ENCODE results near the gene CFAP100. TPM values are rescaled to one million over a fixed set of nuclear protein-coding genes. Genes with fewer than 3 reads are reported as not detected.

The CFAP100 gene
- total RNA-seq, 1 donor from 2014 or later: not detected

DNA sequence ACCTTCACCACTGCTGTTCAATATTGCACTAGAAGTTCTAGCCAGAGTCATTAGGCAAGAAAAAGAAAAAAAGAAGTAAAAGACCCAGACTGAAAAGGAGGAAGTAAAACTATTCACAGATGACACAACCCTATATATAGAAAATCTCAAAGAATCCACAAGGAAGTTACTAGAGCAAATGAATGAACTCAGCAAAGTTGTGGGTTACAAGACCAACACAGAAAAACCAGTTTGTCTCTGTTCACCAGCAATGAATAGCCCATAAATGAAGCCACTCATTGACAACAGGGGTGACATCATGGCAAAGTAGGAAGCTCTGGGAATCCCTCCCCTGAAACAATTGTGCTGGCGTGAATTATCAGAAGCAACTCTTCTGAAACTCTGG is 4.6 kb downstream of the CFAP100 start:
- intact Hi-C loops (cut with micrococcal nuclease): no loop called here

DNA sequence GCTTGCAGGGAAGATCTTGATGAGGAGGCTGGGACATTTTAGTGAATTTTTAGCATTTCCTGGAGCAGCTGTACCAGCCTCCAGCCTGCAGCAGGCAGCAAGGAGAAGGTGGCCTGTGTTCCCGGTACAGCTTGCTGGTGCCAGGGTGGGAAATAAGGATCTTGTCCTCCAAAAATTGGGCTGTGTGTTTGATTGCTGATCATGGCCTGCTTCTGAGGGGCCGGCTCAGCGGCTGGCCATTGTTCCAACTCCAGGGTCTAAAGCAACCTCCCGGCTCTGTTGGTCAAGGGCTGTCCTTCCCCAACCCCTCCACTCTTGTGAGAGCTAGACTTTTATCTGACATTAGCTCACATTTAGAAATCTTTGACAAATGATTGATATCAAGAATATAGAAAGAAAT is 5.0 kb downstream of the CFAP100 start:
- intact Hi-C loops (cut with micrococcal nuclease): no loop called here

DNA sequence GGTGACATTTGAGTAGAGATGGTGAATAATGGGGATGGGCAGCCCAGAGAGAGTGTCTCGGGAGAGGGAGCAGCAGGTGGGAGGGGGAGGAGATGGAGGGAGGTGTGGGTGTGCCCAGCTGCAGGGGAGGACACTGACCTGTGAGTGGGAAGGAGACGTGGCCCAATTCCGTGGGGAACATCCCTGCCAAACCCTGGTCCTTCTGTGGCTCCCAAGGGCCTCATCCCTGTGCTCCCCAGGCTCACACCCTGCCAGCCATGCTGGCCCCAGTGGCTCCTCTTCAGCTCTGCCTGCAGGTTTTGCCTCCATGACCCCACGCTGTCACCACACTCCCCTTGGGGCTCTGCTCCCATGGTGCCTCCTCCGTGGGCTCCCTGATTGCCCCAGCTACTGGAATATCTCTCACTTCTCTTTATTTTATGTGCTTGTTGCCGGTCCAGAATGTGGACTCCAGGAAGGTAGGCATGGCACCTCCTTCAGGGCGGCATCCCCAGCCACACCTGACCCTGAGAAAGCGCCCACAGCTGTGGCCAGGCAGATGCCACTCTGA is 7.0 kb downstream of the CFAP100 start:
- intact Hi-C loops (cut with micrococcal nuclease): no loop called here

DNA sequence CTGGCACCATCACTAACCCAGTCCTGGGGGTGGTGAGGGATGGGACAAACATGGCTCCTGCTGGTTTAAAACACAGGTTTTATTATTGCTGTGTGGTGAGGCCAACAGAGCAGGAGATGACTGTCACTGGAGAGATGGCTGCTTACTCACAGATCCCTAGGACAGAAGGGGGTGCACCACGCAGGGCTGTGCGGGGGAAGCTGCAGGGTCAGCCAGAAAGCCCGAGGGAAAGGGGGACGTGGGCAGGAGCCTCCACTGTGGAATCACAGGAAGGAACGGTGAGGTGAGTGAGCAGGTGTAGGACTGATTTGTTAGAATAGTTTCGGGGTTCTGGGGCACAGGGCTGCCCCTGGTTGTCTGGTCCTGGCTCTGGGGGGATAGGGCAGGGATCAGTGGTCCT is 7.5 kb downstream of the CFAP100 start:
- intact Hi-C loops (cut with micrococcal nuclease): no loop called here

DNA sequence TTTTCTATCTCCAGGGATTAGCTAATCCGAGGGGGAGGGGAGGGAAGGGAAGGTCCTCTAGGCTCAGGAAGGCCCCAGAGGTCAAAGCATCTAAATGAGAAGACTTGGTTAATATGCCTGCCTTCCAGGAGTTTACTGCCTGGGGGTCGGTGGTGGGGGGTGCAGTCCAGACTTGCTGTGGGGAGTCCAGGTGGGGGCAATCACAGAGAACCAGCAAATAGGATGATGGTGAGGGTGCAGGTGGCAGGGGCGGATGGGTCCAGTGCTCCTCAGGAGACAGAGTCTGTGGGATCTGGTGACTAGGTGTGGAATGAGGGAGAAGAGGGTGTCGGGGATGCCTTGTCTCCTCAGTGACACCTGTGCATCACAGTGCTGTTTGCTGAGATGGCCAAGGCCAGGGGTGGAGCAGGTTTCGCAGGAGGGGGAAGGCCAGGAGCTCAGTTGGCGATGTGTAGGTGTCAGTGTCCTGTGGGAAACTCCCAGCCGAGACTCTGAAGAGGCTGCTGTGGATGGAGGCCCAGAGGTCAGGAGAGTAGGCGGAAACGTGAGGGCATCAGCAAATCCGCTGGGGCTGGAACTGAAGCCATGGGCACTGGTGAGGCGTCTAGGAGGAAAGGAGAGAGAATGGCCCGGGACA is 8.1 kb downstream of the CFAP100 start:
- intact Hi-C loops (cut with micrococcal nuclease): no loop called here

DNA sequence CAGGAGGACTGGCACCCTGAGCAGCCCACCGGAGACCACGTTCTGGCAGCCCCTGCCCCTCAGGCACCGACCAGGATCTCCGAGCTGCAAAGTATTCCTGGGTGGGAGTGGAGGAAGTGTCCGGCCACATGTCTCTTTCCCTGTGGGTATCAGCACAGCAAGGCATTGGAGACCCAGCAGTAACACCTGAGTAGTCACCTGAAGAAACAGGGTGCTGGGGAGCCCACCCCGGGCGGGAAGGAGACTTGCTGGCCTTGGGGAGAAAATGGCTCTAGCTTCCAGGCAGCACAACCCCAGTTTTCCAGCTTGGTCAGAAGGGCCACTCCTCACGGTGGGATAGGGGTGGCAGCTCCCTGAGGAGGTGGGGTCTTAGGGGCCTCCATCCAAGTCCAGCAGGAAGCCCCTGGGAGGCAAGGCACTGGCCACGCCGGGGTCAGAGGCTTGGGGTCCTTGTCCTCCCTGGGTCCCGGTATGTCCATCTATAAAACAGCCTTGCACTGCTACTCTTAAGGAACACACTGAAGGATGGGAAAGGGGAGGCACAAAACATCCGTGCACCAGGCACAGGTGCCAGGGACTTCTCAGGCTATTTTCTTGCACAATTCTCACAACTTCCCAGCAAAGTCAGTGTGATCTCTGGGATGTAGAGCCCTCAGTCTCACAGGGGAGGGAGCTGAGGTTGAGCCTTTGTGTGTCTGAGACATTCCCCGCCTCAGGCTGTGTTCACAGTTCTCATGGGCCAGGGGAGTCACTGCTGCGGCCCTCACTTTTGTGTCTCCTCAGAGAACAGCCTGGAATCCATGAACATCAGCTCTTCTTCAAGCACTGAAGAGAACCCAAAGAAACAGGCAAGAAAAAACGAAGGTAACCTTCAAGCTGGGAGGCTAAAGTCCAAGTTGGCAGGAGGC is 11.9 kb downstream of the CFAP100 start:
- intact Hi-C loops (cut with micrococcal nuclease): no loop called here

DNA sequence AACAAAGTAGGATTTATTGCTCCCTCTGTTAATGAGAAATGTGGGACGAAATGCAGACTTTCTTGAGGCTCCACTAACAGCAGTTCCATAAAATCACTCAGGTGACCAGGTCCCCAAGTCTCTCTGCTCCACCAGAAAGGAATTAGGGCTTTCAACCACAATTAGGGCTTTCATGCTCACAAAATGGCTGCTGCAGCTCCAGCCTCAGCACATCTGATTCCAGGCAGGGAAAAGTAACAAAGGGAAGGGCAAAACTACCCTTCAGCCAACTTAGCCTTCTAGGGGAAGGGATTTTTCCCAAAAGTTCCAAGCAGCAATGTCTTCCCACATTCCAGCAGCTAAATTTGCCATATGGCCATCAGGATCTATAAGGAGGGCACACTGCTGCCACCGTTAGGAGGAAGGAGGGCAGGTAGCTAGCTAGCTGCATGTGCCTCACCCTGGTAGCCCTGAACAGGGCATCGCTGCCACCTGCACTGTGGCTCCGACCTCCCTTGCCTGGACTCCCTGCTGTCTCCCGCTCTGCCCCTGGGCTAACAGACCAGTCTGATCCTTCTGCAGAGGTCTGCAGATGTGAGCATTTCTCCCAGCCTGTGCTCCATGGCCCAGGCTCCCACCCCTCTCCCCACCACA is 12.8 kb downstream of the CFAP100 start:
- intact Hi-C loops (cut with micrococcal nuclease): no loop called here

DNA sequence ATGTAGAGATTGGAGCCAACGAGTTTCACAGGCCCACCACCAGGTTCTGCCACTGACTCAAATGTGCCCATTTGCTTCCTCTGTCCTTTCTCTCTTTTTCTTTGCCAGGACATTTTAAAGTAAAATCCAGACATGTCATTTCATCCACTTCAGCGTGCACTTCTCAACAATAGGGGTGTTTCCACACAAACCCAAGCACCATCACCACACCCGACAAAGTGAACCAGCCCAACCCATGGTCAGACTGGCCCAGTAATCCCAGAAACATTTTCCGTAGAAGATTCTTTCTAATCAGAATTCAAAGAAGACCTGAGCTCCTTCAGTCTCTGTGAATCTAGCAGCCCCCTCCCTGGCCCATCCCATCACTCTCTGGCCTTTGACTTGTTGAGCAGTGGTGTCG is 13.4 kb downstream of the CFAP100 start:
- intact Hi-C loops (cut with micrococcal nuclease): no loop called here

DNA sequence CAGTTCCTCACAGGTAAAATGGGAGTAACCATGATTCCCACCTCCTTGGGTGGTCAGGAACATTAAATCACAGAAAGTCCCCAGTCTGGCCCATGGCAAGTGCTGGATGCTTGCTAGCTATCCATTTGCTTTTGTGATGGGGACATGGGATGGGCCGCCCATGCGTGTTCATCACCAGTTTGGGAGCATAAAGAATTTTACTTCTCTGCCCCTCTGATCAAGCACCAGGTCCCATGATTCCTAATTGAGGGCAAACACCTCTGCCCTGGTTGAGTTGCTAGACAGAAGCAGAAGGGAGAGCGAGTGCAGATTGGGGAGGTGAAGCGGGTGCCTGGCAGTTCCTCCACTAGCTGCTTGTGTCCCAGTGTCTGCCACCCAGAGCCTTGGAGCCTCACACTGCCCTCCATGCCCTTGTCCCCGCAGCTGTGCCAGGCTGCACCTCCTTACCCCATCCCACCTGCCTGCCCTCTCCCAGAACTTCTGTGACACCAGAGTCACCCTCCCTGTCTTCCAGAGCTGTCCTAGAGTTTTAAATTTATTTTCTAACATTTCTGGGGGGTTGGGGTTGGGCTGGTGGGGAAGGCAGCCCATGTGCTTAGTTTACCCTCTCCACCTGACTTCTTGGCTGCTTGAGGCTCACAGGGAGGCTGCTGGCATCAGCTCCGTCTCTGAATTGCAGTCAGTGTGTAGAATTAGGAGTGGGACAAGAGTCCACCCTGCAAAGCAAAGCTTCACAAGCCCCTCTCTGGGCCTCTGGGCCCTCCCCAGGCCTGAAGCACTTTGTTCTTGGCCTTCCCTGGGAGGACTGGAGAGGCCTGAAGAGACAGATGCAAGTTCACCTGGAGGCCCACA is 18.4 kb downstream of the CFAP100 start:
- intact Hi-C loops (cut with micrococcal nuclease): no loop called here

DNA sequence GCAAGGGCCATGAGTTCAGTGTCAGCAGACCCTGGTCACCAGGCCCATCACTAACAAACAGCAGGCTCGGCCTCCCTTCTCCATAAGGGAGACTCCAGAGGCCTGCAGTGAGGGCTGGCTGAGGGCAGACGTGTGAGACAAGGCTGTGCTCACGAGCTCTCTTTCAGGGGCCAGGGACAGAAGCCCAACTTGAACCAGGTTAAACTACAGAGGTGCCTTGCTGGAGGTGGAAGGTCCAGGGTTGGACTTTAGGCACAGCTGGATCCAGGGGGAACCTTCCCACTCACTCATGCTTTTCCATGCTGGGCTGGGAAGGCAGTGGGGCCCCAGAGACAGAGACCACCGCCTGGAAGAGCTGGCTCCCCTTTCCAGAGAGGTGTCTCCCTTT is 19.0 kb downstream of the CFAP100 start:
- intact Hi-C loops (cut with micrococcal nuclease): no loop called here

DNA sequence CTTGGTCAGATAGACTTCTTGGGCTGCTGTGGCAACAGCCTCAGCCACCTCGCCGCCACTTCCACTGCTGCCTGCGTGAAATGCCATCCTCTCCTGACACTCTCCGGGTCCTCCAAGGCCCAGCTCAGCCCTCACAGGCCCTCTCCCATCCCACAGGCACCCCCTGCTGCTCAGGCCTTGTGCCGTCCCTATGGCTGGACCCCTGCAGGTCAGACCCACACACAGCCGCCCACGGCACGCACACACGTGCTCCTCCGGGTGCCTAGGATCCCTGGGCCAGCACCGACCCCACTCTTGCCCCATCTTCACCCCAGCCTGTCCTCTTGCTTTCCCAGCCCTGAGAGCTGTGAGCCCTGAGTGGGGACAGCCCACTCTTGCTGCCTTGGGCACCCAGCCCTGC is 19.7 kb downstream of the CFAP100 start:
- intact Hi-C loops (cut with micrococcal nuclease): no loop called here

DNA sequence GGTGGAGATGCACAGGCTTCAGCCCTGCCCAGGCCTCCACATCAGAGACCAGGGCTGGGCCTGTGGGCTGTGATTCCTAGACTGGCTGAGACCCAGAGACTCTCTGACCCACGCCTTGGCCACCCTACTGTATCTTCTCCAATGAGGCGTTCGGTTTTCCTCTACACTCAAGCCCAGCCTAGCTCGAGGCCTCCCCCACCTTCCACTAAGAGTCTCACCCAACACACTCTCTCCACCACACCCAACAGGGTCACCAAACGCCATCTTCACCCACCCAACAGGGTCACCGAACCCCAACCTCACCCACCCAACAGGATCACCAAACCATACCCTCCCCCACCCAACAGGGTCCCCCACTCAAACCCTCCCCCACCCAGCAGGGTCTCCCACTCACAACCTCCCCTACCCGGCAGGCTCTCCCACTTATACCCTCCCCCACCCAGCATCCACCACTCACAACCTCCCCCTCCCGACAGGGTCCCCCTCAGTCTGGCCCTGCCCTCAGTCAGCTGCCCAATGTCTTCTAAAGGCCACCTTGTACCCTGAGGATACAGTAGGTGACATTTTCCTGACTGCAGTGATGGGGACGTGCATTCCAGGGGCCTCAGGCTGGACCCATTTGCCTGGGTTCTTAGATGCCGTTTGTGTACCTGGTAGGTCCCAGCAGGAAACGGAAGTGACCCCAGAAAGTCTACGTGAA is 20.4 kb downstream of the CFAP100 start:
- intact Hi-C loops (cut with micrococcal nuclease): no loop called here

DNA sequence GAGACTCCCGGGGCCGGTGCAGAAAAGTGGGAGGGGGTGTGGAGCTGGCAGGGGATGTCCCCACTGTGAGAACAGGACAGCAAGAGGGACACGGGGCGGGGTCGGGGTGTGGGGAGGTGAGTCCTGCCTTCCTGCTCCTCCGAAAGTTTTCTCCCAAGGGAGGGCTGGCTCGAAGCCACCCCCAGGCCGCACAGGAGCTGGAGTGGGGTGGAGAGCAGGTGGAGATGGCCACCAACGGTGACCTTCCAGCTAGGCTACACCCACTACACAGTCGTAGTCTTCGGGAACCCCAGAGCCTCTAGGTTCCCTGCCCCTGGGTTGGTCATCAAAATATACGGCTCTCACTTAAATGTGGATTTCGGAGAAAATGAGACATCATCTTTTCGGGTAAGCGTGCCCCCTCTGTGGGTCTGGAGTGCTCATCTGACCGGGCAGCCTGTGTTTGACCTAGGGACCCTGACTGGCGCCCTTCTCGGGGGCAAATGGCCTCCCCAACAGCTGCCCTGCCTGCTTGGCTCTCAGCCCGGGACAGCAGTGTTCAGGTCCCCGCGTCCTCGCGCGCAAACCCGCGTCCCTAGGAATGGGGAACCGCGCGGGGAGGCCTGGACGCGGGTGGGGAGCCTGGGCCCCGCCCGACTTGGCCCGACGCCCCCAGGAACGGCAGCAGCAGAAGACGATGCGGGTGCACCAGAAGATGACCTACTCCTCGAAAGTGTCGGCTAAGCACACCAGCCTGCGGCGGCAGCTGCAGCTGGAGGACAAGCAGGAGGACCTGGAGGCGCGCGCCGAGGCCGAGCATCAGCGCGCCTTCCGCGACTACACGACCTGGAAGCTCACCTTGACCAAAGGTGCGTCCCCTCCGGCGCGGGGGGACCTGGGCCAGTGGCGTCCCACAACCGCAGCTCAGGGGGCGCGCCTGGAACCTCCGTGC is 21.2 kb downstream of the CFAP100 start:
- intact Hi-C loops (cut with micrococcal nuclease): no loop called here

DNA sequence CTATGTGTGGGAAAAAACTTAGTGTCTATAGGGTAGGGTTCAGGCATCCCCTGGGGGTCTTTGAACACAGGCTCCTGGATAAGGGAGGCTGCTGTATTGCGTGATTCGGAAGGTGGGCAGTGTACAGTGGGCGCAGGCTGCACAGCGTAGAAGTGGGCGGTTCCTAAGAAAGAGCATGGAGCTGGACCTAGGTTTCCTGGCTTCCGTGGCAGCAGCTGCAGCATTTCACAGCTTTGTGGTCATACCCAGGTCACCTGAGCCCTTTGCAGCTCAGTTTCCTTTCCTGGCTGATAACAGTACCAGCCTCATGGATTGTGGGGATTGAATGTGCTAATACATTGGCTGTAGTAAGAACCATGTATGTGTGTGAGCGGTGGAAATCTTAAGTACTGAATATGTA is 22.2 kb downstream of the CFAP100 start:
- intact Hi-C loops (cut with micrococcal nuclease): no loop called here

DNA sequence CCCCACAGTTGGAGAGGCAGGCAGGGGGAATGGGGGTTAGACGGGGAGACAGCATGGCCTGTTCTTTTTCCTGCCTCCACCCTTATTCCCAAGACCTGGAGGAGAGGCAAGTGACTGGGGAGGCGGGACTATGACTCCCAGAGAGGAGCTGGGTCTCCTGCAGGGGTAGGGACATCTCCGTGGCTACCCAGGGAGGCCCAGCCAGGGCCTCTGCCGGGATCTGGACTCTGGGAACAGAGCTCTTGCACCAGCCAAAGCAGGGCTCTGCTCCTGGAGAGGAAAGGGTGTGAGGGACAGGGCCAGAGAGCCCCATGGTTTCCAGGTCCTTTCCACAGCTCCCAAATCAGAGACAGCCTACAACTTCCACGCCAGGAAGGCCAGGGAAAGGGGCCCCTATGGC is 22.8 kb downstream of the CFAP100 start:
- intact Hi-C loops (cut with micrococcal nuclease): no loop called here

DNA sequence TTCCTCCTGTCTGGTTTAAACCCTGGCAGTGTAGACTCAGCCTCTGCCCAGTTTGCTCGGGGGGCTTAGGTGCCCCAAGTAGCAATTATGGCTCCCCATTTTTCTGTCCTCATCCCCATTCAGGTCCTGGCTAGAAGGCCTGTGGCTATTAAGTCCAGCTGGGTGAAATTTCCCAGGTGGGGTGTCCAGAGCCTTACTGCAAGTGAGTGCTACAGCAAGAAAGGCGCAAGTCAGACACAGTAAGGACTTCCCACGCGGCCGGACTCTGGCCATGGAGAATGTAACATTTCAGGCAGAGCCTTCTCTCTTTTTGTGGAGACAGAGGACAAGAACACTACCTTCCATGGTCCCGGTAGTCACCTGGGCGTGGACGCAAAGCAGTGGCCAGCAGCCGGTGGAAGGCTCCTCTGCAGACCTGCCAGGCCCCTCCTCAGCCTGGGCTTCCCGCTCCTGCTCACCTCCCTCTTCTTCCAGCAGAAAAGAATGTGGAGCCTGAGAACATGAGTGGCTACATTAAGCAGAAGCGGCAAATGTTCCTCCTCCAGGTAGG is 23.3 kb downstream of the CFAP100 start:
- intact Hi-C loops (cut with micrococcal nuclease): no loop called here

DNA sequence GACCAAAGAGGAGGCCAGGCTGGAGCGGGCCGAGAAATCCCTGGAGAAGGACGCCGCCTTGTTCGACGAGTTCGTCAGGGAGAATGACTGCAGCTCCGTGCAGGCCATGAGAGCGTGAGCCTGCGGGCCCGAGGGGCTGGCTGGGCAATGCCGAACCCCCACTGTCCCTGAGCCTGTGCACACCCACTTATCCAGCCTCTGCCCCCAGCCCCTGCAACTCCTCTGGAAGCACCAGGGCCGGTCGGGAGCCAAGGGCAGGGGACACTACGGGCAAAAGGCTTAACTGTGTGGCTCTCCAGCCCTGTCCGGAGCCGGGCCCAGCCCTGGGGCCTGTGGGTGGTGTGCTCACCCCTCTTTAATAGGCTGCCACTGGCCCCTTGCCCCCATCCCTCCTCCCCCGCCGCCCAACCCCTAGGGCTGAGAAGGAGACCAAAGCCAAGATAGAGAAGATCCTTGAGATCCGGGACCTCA is 24.0 kb downstream of the CFAP100 start:
- intact Hi-C loops (cut with micrococcal nuclease): no loop called here

DNA sequence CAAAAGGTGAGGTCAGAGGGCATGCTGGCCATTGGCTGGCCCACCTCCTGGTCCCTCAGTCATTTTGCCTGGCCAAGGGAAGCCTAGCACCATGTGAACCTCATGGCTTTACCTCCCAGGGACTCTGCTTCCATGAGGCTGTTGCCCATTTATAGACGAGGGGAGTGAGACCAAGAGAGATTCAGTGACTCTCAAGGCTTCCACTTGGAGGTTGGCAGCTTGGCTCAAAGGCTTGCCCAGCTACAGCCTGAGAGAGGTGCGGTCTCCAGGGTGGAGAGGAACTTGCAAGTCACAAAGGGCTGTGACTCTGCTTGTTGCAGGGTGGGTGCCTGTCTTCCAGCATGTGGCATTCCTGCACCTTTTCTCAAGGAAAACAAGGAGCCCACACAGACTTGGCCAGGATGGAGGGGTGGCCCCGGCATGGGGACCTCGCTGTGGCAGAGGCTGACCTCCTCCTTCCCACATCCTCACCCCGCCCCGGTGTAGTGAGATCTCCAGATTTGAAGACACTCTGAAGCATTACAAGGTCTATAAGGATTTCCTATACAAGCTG is 24.5 kb downstream of the CFAP100 start:
- intact Hi-C loops (cut with micrococcal nuclease): no loop called here
